CD8-positive, alpha-beta memory T cell (primary cell): Measurements from ENCODE around the gene FIGNL2. TPM values are rescaled to one million over a fixed set of nuclear protein-coding genes. Genes with fewer than 3 reads are reported as not detected.

Experiments
- CTCF ChIA-PET: fragments of 350-600 bp; sonication (Branson Sonifier 250); formaldehyde crosslinking; loops from one replicate; lab custom pipeline; 2021; ENCODE audit warnings: antibody characterized with exemption; lab: Charles Lee
- POLR2A ChIA-PET: fragments of 350-600 bp; sonication (Branson Sonifier 250); formaldehyde crosslinking; loops from one replicate; lab custom pipeline; 2021; ENCODE audit warnings: antibody characterized with exemption; lab: Charles Lee
- DNase-seq, 5 donors: peaks; one replicate each; pipeline versions ENCODE4 v3.0.0 to v3.0.0-alpha.2; 2020 to 2022; ENCODE audit warnings: mixed read lengths in 1 of 5
- H3K27ac ChIP-seq: one replicate; pipeline ENCODE4 v1.7.0; 2013; ENCODE audit warnings: low read depth, mild to moderate bottlenecking, low read length, moderate library complexity
- H3K27me3 ChIP-seq: 2 replicates; pipeline ENCODE4 v1.7.0; 2013; ENCODE audit warnings: low read length, mild to moderate bottlenecking; ENCODE audit not compliant: insufficient read depth, poor library complexity, severe bottlenecking
- H3K36me3 ChIP-seq: 2 replicates; pipeline ENCODE4 v1.7.0; 2013; ENCODE audit warnings: mild to moderate bottlenecking, low read length, moderate library complexity; ENCODE audit not compliant: insufficient read depth
- H3K4me1 ChIP-seq: 2 replicates; pipeline ENCODE4 v1.7.0; 2013; ENCODE audit warnings: mild to moderate bottlenecking, low read length, moderate library complexity; ENCODE audit not compliant: insufficient read depth
- H3K4me3 ChIP-seq: 2 replicates; pipeline ENCODE4 v1.7.0; 2013; ENCODE audit warnings: mild to moderate bottlenecking, low read length
- H3K9me3 ChIP-seq: 2 replicates; pipeline ENCODE4 v1.7.0; 2013; ENCODE audit warnings: mild to moderate bottlenecking, low read length
- H3K27ac Mint-ChIP-seq, 8 donors: one replicate each; pipeline ENCODE4 v1.8.0; 2020 to 2021; ENCODE audit warnings: mixed read lengths in 8 of 8, mild to moderate bottlenecking in 6 of 8, inconsistent platforms in 3 of 8, moderate library complexity in 3 of 8
- H3K27me3 Mint-ChIP-seq, 2 donors: one replicate each; pipeline ENCODE4 v1.8.0; 2020 to 2021; ENCODE audit warnings: mixed read lengths in 2 of 2, mild to moderate bottlenecking in 1 of 2, moderate library complexity in 1 of 2
- H3K36me3 Mint-ChIP-seq, 3 donors: one replicate each; pipeline ENCODE4 v1.8.0; 2020 to 2021; ENCODE audit warnings: mixed read lengths in 3 of 3, inconsistent platforms in 1 of 3, mild to moderate bottlenecking in 1 of 3
- H3K4me1 Mint-ChIP-seq, 3 donors: one replicate each; pipeline ENCODE4 v1.8.0; 2020 to 2021; ENCODE audit warnings: mixed read lengths in 3 of 3, inconsistent platforms in 1 of 3, mild to moderate bottlenecking in 1 of 3
- H3K4me3 Mint-ChIP-seq, 7 donors: one replicate each; pipeline ENCODE4 v1.8.0; 2020 to 2021; ENCODE audit warnings: mixed read lengths in 7 of 7, mild to moderate bottlenecking in 6 of 7, moderate library complexity in 4 of 7, inconsistent platforms in 2 of 7
- H3K9me3 Mint-ChIP-seq, 5 donors: one replicate each; pipeline ENCODE4 v1.8.0; 2020 to 2022; ENCODE audit warnings: mixed read lengths in 5 of 5, mild to moderate bottlenecking in 3 of 5, moderate library complexity in 2 of 5, inconsistent platforms in 1 of 5
- polyA plus RNA-seq: library from polyadenylated mRNA; unstranded; fragments of 300-500 nt; fragmentation: Illumina TruSeq; gene quantifications from one replicate; pipeline ENCODE4 v1.2.3, GENCODE V29; 2021
- total RNA-seq, 2 experiments: library from RNA; stranded (reverse); gene quantifications; one replicate each; pipeline ENCODE4 v1.2.3, GENCODE V29; 2021

FIGNL2 gene
- total and polyA plus RNA-seq, 3 experiments from 2014 or later = 0.12 to 0.70 (median 0.42) TPM

DNA sequence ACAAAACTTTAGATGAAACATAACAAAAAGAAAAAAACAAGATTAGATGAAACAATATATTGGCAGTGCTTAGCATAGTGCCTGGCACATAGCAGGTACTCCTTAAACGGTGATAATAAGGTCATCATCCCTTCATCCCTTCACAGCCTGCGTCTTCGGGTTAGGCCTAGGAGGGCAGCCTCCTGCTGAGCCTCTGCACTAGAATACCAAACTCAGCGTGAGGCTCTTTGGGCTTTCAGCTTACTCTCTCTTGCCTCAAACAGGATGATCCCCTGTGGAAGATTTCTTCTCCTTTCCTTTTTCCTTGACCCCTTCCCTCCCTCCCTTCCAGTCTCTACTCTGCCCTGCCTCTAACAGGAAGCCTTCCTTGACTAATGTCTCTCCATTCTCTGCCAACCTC lies 14.4 kb upstream of the FIGNL2 start:
- POLR2A ChIA-PET = no interaction called here

DNA sequence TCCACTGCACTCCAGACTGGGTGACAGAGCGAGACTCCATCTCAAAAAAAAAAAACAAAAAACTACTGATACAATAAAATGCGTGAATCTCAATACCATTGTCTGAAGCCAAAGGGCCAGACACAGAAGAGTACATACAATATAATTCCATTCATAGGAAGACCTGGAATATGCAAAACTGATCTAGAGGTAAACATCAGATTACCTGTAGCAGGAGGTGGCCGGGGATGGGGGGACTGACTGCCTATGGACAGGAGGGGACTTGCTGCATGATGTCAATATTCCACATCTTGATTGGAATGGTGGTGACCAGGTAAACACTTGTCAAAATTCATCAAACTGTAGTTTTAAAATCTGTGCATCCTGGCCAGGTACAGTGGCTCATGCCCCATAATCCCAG lies 12.5 kb upstream of the FIGNL2 start:
- no peaks in the 10 kb centered on the region for H3K36me3 Mint-ChIP-seq
- Histone ChIP-seq H3K36me3 (no peaks in the 10 kb centered on the region), H3K4me1 (peaks cover 8% of the 10 kb centered on the region), H3K4me3 (no peak overlapping the region), H3K9me3 (no peaks in the 10 kb centered on the region), H3K27me3 (peaks cover 26% of the 10 kb centered on the region), H3K27ac (no peak overlapping the region)
- H3K27me3 Mint-ChIP-seq = peaks cover 41 to 64% of the 10 kb centered on the region in 2 donors
- no peak for DNase-seq
- no peak overlapping the region for H3K4me3 Mint-ChIP-seq
- POLR2A ChIA-PET = no interaction called here
- no peak overlapping the region for H3K27ac Mint-ChIP-seq
- CTCF ChIA-PET = interaction anchor here (1.0 kb wide), 1 partner anchor 14 kb away, joined by 3 read pairs; no protein-coding TSS in a partner anchor
- H3K9me3 Mint-ChIP-seq = no peaks in the 10 kb centered on the region
- H3K4me1 Mint-ChIP-seq = peaks cover 2 to 15% (median 11%) of the 10 kb centered on the region in 3 donors

More for the DNA sequence above, 14.4 kb upstream of the FIGNL2 start:
- H3K9me3 Mint-ChIP-seq = no peaks in the 10 kb centered on the region
- Histone ChIP-seq H3K4me3 (no peak overlapping the region), H3K36me3 (no peaks in the 10 kb centered on the region), H3K27ac (no peak overlapping the region), H3K27me3 (peaks cover 34% of the 10 kb centered on the region), H3K4me1 (peaks cover 8% of the 10 kb centered on the region), H3K9me3 (no peaks in the 10 kb centered on the region)
- peak overlapping the region in 3 of 7 donors; percentile 9 to 64 (median 57) for H3K4me3 Mint-ChIP-seq
- H3K36me3 Mint-ChIP-seq = no peaks in the 10 kb centered on the region
- H3K27me3 Mint-ChIP-seq = peaks cover 40 to 65% of the 10 kb centered on the region in 2 donors
- no peak for DNase-seq
- H3K27ac Mint-ChIP-seq = no peak overlapping the region
- CTCF ChIA-PET = no interaction called here
- H3K4me1 Mint-ChIP-seq = peaks cover 2 to 15% (median 11%) of the 10 kb centered on the region in 3 donors

DNA sequence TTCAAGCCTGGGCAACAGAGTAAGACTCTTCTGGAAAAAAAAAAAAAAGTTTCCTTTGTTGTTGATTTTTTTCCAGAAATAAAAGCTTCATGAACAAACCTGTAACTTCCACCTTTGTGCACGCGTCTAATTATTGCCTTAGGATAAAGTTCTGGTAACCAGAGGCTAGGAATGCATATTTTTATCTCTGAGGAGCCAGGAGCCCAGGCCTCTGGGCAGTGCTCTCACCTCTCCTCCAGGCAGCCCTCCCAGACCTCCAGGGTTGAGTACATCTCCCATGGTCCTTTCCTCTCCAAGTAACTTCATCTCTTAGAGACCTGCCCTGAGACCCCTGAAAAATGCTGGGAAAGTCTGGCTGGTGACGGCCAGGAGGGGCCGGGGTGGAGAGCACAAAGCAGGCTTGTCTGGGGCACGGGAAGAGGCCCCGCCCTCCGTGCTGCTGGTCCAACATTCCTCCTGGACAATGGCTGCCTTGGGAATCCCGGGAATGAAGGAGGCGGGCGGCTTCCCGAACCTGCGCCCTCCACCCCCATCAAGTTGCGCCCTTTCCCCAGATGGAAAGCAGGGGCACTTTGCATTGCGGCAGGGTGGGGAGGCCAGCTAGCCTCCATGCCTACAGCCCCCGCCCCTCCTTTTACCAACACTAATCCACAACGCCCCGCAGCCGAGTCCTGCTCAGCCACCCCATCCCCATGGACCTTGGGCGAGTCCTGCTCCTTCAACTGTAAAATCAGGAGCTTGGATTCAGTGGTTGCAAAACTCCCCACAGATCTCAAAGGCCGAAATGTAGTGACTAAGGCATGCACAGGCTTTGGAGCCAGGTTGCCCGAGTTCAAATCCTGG lies 7.3 kb upstream of the FIGNL2 start:
- Histone ChIP-seq H3K4me1 (no peaks in the 10 kb centered on the region), H3K4me3 (no peak overlapping the region), H3K27me3 (no peaks in the 10 kb centered on the region), H3K9me3 (no peaks in the 10 kb centered on the region), H3K36me3 (no peaks in the 10 kb centered on the region), H3K27ac (no peak overlapping the region)
- CTCF ChIA-PET = no interaction called here
- H3K4me3 Mint-ChIP-seq = no peak overlapping the region
- POLR2A ChIA-PET = no interaction called here
- DNase-seq = no peak
- H3K4me1 Mint-ChIP-seq = peaks cover 0 to 7% (median 3%) of the 10 kb centered on the region in 3 donors
- no peak overlapping the region for H3K27ac Mint-ChIP-seq
- peaks cover 17 to 42% of the 10 kb centered on the region in 2 donors for H3K27me3 Mint-ChIP-seq
- no peaks in the 10 kb centered on the region for H3K36me3 Mint-ChIP-seq
- H3K9me3 Mint-ChIP-seq = no peaks in the 10 kb centered on the region

DNA sequence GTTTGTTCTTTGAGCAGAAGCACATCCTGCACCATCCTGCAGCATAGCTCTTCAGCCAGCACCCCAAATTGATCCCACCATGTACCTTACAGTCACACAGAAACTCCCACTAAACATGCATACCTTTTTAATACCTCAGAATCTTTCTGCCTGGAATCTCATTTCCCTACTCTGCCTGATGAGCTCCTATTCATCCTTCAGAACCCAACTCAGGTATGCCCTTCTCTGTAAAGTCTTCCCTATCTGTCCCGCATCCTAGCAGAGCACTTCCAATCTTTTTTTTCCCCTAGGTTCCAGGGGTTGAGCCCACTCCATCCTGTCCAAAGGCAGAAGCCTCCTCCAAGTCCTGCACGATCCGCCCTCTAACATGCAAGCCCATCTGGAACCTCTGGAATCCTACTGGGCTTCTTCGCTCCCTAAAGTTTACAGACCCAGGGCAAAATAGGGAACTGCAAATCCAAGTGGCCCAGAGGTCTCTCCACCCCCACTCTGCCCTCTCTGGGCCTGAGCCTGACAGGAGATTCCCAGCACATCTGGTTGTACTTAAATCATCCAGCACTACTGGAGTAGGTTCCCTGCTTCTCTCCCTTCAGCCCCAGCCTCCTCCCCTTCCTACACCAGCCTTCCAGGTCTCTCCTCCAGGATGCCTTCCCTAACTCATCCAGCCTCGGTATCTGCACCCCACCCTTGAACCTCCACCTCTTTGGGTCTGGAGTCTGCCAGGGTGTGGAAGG lies 4.1 kb upstream of the FIGNL2 start:
- no peak overlapping the region for H3K4me3 ChIP-seq
- no peaks in the 10 kb centered on the region for H3K27me3 ChIP-seq
- H3K4me1 Mint-ChIP-seq = peaks cover 0 to 11% (median 6%) of the 10 kb centered on the region in 3 donors
- H3K27ac ChIP-seq = no peak overlapping the region
- no peak for DNase-seq
- no peak overlapping the region for H3K27ac Mint-ChIP-seq
- no peaks in the 10 kb centered on the region for H3K9me3 Mint-ChIP-seq
- H3K4me3 Mint-ChIP-seq = no peak overlapping the region
- ChIA-PET CTCF (interaction anchor here (1.4 kb wide), 1 partner anchor 33 kb away, joined by 3 read pairs; no protein-coding TSS in a partner anchor), POLR2A (no interaction called here)
- H3K27me3 Mint-ChIP-seq = peaks cover 17 to 43% of the 10 kb centered on the region in 2 donors
- H3K36me3 Mint-ChIP-seq = no peaks in the 10 kb centered on the region
- H3K9me3 ChIP-seq = no peaks in the 10 kb centered on the region
- no peaks in the 10 kb centered on the region for H3K36me3 ChIP-seq
- no peaks in the 10 kb centered on the region for H3K4me1 ChIP-seq

DNA sequence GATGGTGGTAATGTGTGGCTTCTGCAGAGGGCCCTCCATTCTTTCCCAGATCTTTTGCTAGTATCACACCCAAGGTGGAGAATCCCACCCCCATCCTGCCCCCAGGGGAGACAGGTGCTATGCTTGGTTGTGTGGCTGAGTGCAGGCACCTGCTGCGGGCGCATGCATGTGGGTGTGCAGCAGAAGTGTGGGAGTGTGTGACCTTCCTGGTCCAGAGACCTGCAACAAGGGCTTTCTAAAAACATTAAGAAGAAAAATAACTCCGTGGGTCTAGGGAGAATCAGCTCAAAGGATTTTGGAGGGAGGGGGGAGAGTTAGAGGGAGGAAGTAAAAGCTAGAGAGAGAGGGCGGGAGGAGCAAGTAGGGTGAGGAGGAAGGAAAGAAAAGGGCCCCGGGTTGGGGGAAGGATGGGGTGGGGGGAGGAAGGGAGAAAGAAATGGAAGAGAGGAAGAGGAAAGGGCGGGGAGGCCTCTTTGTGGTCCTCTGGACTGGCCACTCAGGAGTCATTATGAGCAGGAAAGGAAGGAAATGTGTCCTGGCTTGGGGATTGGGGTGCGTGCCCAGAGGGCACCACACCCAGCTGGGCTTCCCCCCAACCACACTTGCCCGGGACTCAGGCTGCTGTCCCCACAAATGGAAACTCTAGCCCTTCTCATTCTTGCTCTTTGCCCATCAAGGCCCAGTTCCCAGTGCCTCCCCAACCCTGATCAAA lies 3.1 kb upstream of the FIGNL2 start:
- Histone ChIP-seq H3K27me3 (peaks cover 2% of the 10 kb centered on the region), H3K4me3 (no peak overlapping the region), H3K27ac (no peak overlapping the region), H3K9me3 (no peaks in the 10 kb centered on the region), H3K4me1 (peaks cover 1% of the 10 kb centered on the region), H3K36me3 (no peaks in the 10 kb centered on the region)
- CTCF ChIA-PET = interaction anchor here (1.4 kb wide), 1 partner anchor 32 kb away, joined by 3 read pairs; no protein-coding TSS in a partner anchor
- no peak for DNase-seq
- Mint-ChIP-seq H3K27me3 (peaks cover 17 to 42% of the 10 kb centered on the region in 2 donors), H3K4me1 (peaks cover 0 to 19% (median 8%) of the 10 kb centered on the region in 3 donors), H3K27ac (peak overlapping the region in 2 of 8 donors; percentile 19 to 22), H3K4me3 (no peak overlapping the region), H3K9me3 (no peaks in the 10 kb centered on the region), H3K36me3 (no peaks in the 10 kb centered on the region)
- POLR2A ChIA-PET = no interaction called here

DNA sequence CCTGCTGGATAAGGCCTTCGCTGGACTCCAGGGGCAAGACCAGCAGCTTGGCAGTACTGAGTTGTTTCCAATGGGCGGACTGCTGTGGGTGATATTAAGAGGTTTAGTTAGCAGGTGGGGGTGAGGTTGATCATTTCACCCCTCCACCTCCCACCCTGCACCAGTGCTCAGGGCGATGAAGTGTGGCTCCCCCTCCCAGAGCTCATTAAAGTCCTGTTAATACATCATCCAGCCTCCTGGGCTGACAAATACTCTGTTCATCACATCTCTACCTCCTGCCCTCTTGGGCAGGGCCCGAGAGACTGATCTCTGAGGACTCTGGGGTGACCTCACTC lies 2.4 kb upstream of the FIGNL2 start:
- POLR2A ChIA-PET = no interaction called here
- H3K4me3 Mint-ChIP-seq = no peak overlapping the region

DNA sequence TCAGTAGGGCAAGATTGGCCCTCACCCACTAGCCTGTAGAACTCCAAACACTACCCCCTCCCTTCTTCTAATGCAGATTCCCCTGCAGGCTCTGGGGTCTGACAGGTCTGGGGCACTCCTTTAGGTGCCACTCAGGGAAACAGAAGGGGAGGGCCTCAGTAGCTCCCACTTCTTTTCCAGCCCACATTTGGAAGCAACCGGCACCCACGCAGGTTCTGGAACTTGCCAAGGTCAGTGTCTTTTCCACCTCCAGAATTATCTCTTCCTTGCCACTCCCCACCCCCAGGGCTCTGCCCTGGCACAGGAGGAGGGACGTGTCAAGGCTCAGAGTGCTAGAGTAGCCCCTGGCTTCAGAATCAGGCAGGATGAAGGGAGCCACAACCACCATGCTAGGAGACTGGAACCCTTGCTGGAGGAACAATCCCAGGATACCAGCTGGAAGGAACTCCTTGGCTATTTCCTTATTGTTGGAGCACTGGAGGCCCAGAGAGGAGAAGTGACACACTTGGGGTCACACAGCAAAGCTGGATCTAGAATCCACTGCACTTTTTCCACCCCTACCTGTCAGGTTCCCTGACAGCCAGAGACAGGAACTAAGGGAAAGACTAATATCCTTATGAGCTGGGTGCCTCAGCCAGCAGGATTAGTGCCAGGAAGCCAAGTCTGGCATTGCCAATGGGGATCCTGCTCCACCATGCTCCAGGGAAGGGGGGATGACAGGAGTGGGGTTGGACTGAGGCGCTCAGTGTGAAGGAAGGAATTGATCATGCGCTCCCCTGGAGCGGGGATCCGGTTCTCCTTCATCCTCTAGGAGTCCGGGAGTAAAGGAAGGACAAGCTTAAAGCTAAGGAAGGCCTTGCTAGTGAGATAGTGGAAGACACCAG lies 1.8 kb upstream of the FIGNL2 start:
- no peaks in the 10 kb centered on the region for H3K9me3 ChIP-seq
- peaks cover 14% of the 10 kb centered on the region for H3K27me3 ChIP-seq
- Mint-ChIP-seq H3K4me1 (peaks cover 5 to 26% (median 13%) of the 10 kb centered on the region in 3 donors), H3K9me3 (no peaks in the 10 kb centered on the region), H3K27ac (no peak overlapping the region), H3K36me3 (no peaks in the 10 kb centered on the region), H3K27me3 (peaks cover 26 to 46% of the 10 kb centered on the region in 2 donors), H3K4me3 (no peak overlapping the region)
- POLR2A ChIA-PET = no interaction called here
- CTCF ChIA-PET = interaction anchor here (0.7 to 1.4 kb wide), 2 partner anchors 14 to 26 kb away, joined by 3 to 4 read pairs; no protein-coding TSS in a partner anchor
- no peak overlapping the region for H3K27ac ChIP-seq
- DNase-seq = no peak
- peaks cover 8% of the 10 kb centered on the region for H3K4me1 ChIP-seq
- no peak overlapping the region for H3K4me3 ChIP-seq
- H3K36me3 ChIP-seq = no peaks in the 10 kb centered on the region

More for the DNA sequence above, 2.4 kb upstream of the FIGNL2 start:
- H3K36me3 Mint-ChIP-seq = no peaks in the 10 kb centered on the region
- Histone ChIP-seq H3K4me3 (no peak overlapping the region), H3K27ac (no peak overlapping the region), H3K36me3 (no peaks in the 10 kb centered on the region), H3K4me1 (peaks cover 7% of the 10 kb centered on the region), H3K27me3 (peaks cover 8% of the 10 kb centered on the region), H3K9me3 (no peaks in the 10 kb centered on the region)
- no peak for DNase-seq
- H3K27me3 Mint-ChIP-seq = peaks cover 19 to 43% of the 10 kb centered on the region in 2 donors
- CTCF ChIA-PET = interaction anchor here (1.4 kb wide), 1 partner anchor 31 kb away, joined by 3 read pairs; no protein-coding TSS in a partner anchor
- no peak overlapping the region for H3K27ac Mint-ChIP-seq
- H3K9me3 Mint-ChIP-seq = no peaks in the 10 kb centered on the region
- peaks cover 4 to 25% (median 12%) of the 10 kb centered on the region in 3 donors for H3K4me1 Mint-ChIP-seq
